Measurements from ENCODE around the gene SDK1. TPM values are rescaled to one million over a fixed set of nuclear protein-coding genes. Genes with fewer than 3 reads are reported as not detected.

SDK1 gene
- total RNA-seq, 4 donors from 2014 or later: 1.3 to 5.0 (median 2.0) TPM

DNA sequence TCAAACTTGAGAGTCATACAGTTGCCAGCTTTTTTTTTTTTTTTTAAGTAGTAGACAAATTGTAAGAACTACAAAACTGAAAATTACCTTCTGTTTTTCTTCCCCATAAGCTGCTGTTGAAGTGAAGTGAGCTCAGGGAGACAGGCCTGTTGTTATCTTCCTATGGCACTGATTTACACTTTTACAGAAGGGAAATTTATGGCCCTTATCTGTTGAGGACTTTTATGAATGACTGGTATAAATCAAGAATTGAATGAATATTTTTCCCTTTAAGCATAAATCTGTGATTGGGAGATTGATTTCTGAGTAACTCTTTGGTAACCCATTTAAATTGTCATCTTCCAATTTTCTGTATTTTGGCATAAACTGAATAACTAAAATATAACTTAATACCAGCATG, 124.0 kb downstream of the SDK1 start:
- no peaks in the 10 kb centered on the region for H3K36me3 ChIP-seq
- no peak for DNase-seq
- intact Hi-C loops (cut with DNase I): no loop called here
- no peaks in the 10 kb centered on the region for H3K9me3 ChIP-seq
- no peak overlapping the region for H3K27ac ChIP-seq
- no peaks in the 10 kb centered on the region for H3K4me1 ChIP-seq
- TF ChIP-seq, protein P1, sequence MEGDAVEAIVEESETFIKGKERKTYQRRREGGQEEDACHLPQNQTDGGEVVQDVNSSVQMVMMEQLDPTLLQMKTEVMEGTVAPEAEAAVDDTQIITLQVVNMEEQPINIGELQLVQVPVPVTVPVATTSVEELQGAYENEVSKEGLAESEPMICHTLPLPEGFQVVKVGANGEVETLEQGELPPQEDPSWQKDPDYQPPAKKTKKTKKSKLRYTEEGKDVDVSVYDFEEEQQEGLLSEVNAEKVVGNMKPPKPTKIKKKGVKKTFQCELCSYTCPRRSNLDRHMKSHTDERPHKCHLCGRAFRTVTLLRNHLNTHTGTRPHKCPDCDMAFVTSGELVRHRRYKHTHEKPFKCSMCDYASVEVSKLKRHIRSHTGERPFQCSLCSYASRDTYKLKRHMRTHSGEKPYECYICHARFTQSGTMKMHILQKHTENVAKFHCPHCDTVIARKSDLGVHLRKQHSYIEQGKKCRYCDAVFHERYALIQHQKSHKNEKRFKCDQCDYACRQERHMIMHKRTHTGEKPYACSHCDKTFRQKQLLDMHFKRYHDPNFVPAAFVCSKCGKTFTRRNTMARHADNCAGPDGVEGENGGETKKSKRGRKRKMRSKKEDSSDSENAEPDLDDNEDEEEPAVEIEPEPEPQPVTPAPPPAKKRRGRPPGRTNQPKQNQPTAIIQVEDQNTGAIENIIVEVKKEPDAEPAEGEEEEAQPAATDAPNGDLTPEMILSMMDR (IDR thresholded peaks at IDR 0.05): no peak
- TF ChIP-seq POLR2A (IDR thresholded peaks at IDR 0.05): no peak
- no peaks in the 10 kb centered on the region for H3K27me3 ChIP-seq
- H3K4me3 ChIP-seq (replicated peaks in 1 of 3): no peak overlapping the region

- 74 to 77% methylated on average over 4 of the region's 4 CpGs for WGBS, 2 donors
- TF ChIP-seq, protein P1 (IDR thresholded peaks at IDR 0.05): no peak
- no peak for TF ChIP-seq POLR2A (IDR thresholded peaks at IDR 0.05)
- Histone ChIP-seq H3K4me1 (no peaks in the 10 kb centered on the region), H3K36me3 (no peaks in the 10 kb centered on the region), H3K27me3 (no peaks in the 10 kb centered on the region), H3K27ac (no peak overlapping the region), H3K9me3 (no peaks in the 10 kb centered on the region), H3K4me3 (replicated peaks in 1 of 3) (no peak overlapping the region)
- DNase-seq: no peak
- intact Hi-C loops (cut with DNase I): no loop called here
Observed at GRCh38 chr7:3426064-3426463, 125.0 kb downstream of the SDK1 start.

- Histone ChIP-seq H3K9me3 (no peaks in the 10 kb centered on the region), H3K36me3 (no peaks in the 10 kb centered on the region), H3K27ac (no peak overlapping the region), H3K4me1 (no peaks in the 10 kb centered on the region), H3K4me3 (replicated peaks in 1 of 3) (no peak overlapping the region), H3K27me3 (no peaks in the 10 kb centered on the region)
- intact Hi-C loops (cut with DNase I): no loop called here
- TF ChIP-seq, protein P1 (IDR thresholded peaks at IDR 0.05): no peak
- TF ChIP-seq POLR2A (IDR thresholded peaks at IDR 0.05): no peak
- DNase-seq: no peak
- 100% methylated on average over 1 of the region's 1 CpG for WGBS, 2 donors
Observed at GRCh38 chr7:3427957-3428356, 126.9 kb downstream of the SDK1 start.

DNA sequence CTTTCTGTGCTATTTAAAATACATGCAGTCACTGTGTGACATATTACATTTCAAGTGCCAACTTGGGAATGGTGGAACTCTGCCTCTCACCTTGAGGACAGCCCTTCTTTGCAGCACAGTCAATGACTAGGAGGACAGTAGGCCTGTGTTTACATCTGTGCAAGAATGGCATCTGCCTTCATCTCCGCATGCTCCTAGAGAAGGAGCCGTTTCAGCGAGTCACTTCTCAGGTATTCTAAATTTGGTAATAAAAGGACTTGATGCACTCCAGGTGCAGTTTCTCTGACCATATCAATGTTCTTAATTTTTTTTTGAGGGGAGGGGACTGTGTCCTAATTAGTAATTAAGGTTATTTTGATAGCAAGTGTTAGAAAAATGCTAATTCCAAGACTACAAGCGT, 128.9 kb downstream of the SDK1 start:
- no peaks in the 10 kb centered on the region for H3K27me3 ChIP-seq
- TF ChIP-seq, protein P1 (IDR thresholded peaks at IDR 0.05): no peak
- no peak for TF ChIP-seq POLR2A (IDR thresholded peaks at IDR 0.05)
- no peaks in the 10 kb centered on the region for H3K9me3 ChIP-seq
- no peaks in the 10 kb centered on the region for H3K4me1 ChIP-seq
- no peak overlapping the region for H3K4me3 ChIP-seq (replicated peaks in 1 of 3)
- DNase-seq: no peak
- 73 to 94% methylated on average over 4 of the region's 4 CpGs for WGBS, 2 donors
- no peaks in the 10 kb centered on the region for H3K36me3 ChIP-seq
- no peak overlapping the region for H3K27ac ChIP-seq
- intact Hi-C loops (cut with DNase I): no loop called here

DNA sequence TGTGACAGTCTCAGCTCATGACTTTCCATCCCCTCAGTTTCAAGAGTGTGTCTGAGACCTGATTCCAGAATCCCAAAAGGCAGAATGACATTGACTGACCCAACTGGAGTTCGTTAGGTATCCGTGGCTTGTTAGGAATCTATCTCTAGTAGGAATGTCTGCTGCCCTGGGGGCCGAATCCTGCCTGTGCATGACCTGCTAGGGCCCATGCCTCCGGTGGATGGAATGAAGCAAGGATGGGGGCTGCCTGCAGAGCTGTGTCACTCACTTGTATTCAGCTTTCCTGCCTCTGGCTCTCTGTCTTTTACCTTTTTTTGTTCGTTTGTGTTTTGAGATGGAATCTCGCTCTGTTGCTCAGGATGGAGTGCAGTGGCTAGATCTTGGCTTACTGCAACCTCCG, 129.5 kb downstream of the SDK1 start:
- intact Hi-C loops (cut with DNase I): no loop called here

More for the DNA sequence above, 129.5 kb downstream of the SDK1 start:
- H3K27ac ChIP-seq: no peak overlapping the region
- no peak overlapping the region for H3K4me3 ChIP-seq (replicated peaks in 1 of 3)
- 75 to 80% methylated on average over 7 of the region's 7 CpGs for WGBS, 2 donors
- no peak for TF ChIP-seq POLR2A (IDR thresholded peaks at IDR 0.05)
- TF ChIP-seq, protein P1 (IDR thresholded peaks at IDR 0.05): no peak
- H3K36me3 ChIP-seq: no peaks in the 10 kb centered on the region
- no peak for DNase-seq
- no peaks in the 10 kb centered on the region for H3K4me1 ChIP-seq
- H3K27me3 ChIP-seq: no peaks in the 10 kb centered on the region
- no peaks in the 10 kb centered on the region for H3K9me3 ChIP-seq
